GM19239 (cell line): Measurements from ENCODE around the gene PEX7.
"Not testable (repeated sequence)": the region's sequence is repeated elsewhere in the genome, so short reads cannot be mapped to it uniquely, and the experiment has no call there.

Experiments
- DNase-seq: peaks from one replicate; pipeline ENCODE4 v3.0.0; 2011; ENCODE audit warnings: low spot score; ENCODE audit not compliant: insufficient read length
- FAIRE-seq: peaks from 2 replicates; lab custom pipeline; 2011; peaks lifted over from hg19 to GRCh38; lab: Jason Lieb, UNC

The PEX7 gene

DNA sequence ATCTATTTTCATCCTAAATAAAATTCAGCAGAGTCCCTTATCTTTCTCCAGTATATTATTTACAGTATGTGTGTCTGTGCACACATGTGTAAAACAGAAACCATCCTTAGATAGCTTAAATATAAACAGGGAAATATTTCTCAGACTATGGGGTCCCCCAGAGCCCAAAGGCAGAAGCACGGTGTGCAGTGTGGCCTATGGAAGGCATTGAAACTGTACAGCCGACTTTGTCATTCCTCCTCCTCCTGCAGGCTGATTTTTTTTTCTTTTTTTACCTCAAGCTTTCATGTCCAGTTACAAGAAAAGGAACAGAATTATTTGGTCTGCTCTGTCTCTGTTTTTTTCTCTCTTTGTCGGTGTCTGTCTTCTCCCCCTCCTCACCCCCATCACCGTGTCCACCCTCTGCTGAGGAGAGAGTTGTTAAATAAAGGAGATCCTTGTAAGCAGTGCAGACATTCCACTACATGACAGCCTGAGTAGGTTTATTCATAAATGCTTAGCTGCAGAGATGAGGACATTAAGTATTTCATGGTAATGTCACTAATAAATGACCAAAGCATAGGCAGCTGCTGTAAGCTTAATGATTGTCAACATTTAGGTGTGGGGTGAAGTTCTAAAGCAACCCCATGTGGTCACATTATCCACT, 67.9 kb downstream of the PEX7 start:
- no peak for DNase-seq
- FAIRE-seq = no peak

DNA sequence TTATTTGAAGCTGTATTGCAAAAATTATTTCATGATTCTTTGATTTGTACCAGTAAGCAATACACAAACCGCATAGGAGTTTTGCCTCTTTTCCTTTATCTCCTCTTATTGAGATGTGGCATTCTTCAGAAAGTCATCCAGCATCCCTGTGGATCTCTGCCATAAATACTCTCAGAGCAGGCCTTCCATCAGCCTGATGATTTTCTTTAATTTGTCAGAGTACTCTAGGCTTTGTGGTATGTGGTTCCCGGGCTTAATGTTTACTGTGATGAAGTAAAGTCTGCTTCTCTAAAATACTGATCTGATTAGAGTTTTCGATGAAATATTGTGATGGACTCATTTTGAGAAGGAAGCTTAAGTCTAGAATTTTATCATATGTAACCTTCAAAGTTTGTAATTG, 68.6 kb downstream of the PEX7 start:
- no peak for FAIRE-seq
- DNase-seq = no peak

DNA sequence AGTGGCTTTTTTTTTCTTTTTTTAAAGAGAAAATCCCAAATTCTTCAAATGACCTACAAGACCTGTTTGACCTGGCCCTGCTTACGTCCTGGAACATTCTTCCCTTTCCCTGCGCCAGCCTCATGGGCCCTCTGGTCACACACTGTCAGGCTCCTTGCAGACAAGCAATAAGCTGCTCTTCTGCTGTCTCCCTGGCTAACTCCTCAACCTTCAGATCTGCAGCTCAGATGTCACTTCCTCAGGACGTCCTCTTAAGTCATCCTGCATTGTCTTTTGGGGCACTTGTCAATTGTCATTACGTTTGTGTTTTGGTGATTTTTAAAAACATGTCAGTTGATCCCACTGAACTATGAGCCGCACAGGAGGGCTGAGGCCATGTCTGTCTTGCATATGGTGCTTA, 70.8 kb downstream of the PEX7 start:
- DNase-seq (no peak), FAIRE-seq (no peak)

DNA sequence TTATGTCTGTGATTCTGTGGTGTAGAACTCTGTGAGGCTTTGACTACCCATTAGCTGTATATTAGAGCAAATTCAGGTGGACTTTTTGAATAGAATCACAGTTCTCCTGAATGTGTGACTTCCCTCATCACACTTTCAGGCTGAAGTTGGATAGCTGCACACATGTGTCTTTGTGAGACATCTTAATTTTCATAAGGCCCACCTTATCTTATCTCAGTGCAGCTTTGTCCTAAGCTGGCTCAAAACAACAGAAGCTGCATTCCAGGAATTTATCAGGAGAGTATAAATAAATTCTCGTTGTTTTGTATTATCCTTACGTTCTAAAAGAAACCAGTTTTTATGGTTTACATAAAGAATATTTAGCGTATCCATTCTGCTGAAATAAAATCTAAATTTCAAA, 73.5 kb downstream of the PEX7 start:
- DNase-seq = no peak
- FAIRE-seq = no peak

DNA sequence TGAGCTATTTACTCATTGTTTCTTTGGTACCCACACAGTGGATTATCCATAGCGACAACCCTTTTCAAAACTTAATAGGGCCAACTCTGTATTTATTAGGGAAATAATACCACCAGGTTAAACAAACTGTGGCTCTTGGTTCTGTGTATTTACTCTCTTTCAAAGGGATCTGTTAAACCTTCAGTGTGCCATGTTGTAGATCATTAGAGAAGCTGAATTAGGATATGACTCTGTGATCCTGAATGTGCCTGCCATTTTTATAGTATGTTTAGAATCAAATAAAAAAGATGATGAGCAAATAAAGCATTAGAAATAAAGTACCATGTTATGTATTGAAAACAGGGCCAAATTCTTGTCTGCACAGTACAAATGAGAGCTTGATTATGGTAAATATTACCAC, 74.7 kb downstream of the PEX7 start:
- FAIRE-seq (no peak), DNase-seq (no peak)

DNA sequence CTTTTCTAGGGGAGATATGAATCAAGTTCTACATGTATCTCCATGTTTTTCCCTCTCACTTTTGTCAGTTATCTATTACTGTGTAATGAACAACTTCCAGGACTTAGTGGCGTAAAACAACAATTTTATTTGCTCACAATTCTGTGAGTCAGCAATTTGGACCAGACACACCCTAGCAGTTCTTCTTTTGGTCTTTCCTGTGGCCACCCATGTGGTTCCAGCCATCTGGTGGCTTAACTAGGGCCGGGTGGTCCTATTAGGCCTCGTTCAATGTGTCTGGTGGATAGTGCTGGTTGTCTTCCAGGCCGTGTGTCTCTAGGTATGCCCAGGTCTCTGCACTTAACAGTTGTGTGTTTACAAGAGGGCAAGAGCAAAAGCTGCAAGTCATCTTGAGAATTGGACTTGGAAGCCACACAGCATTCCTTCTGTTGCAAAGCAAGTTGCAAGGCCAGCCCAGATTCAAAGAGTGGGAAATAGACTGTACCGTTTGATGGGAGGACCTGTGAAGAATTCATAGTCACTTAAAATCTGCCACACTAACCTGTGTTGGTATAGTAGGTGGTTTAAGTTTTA, 78.9 kb downstream of the PEX7 start:
- no peak for DNase-seq

DNA sequence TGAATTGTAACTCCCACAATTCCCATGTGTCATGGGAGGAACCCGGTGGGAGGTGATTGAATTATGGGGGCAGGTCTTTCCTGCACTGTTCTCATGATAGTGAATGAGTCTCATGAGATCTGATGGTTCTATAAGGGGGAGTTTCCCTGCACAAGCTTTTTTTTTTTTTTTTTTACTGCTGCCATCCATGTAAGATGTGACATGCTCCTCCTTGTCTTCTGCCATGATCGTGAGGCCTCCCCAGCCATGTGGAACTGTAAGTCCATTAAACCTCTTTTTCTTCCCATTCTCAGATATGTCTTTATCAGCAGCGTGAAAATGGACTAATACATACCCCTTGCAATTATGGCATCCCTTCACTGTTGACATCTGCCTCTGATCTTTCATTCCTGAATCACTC, 82.1 kb downstream of the PEX7 start:
- FAIRE-seq, DNase-seq: not testable (repeated sequence)

More for the DNA sequence above, 78.9 kb downstream of the PEX7 start:
- FAIRE-seq = no peak

DNA sequence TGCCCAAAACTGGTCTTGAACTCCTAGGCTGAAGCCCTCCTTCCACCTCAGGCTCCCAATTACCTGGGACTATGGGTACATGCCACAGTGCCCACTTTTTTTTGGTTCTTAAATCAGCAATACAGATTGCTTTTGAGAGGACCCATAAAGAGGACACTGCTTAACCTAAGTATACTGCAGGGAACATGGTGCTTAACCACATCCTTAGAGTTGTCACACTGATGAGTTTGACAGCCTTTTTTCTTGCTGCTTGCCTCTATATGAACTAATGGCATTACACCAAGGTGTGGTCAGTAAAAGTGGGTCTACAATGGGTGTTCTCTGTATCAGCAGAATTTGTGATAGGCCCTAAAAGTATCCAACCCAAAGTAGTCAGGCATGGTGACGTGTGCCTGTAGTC, 92.6 kb downstream of the PEX7 start:
- FAIRE-seq (no peak), DNase-seq (no peak)

DNA sequence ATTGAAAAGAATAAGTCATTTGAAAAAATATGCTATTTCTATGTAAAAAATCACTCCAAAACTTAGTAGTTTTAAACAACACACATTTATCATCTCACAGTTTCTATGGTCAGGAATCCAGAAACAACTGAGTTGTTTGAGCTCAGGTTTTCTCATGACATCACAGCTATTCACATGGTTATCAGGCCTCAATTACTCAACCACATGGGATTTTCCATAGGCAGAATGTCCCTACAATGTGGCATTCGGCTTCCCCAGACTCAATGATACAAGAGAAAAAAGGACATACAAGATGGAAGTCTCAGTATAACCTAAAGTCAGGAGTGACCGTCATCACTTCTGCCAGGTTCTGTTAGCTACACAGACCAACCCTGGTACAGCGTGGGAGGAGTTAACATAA, 96.3 kb downstream of the PEX7 start:
- FAIRE-seq = no peak
- DNase-seq = no peak

DNA sequence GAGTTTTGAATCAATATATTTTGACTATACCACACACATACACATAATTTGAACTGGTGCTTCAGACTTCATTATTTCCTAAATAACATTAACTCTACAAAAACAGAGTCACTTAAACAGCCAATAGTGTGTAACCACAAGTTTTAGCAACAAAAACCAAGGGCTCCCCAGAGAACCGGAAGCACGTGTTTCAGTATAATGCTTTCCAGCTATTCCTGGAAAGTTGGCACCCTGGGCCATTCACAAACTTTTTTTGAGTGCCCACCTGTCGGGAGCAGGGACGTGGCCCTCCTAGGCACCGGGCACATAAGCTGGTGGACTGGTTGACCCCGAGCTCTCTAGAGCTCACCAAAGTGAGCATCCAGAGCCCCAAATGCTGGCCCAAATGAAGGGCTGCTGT, 97.8 kb downstream of the PEX7 start:
- FAIRE-seq (no peak), DNase-seq (no peak)

DNA sequence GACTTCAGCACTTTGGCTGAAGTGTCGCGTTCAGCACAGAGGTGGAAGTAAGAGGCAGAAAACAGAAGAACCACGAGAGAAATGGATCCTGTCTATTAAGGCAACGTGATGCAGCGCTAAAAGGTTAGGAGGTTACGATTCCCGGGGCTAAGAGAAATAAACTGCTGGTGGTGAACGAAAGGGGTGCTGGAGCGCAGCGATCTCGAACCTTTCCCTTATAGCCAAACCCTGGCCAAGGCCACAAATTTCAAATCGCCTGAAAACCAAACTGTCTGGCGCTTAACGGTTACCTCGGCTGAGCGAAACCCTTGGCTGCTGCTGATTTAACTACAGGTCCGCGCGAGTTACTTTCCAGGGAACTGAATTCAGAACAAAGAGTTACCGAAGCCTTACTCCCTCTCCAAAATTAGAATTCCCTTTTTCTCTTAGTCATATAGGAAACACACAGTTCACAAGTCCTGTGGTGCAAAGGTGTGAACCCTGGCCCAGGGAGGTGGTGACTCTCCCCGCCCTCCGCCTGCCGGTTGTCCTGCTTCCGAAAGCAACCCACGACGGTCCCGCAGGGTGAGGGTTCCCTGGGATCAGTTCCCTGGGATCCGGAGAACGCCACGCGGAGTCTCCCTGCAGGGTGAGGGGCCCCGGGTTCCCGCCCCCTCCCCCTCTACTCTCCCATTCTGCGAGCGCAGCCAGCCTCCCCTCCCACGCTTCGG, 98.4 kb downstream of the PEX7 start:
- peak; percentile 35 for DNase-seq

DNA sequence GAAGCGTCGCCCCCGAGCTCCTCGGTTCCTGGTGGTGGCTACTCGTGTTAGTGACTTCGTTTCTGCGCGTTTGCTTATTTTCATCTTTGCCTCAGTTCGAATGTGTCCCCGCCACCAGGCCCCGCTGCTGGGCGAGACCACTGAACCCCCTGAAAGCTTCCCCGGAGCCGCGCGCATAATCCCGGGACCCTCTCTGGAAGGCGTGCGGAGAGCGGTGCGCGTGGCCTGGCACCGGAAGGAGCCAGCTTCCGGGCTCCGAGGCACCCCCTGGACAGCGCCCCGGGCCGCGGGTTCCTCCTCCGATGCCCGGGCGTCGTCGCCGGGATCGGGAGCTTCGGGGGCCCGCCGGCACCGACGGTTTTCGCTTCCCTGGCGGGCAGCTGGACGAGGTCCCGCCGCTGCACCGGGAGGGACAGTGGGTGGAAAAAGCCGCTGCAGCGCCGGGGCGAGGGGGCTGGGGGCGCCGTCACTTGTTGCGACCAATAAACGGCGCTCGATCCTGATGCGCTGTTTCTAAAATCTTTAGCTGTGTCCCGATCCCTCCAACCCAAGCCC, 99.1 kb downstream of the PEX7 start:
- DNase-seq (peak; percentile 29), FAIRE-seq (no peak)

More for the DNA sequence above, 98.4 kb downstream of the PEX7 start:
- FAIRE-seq = peak; percentile 68

DNA sequence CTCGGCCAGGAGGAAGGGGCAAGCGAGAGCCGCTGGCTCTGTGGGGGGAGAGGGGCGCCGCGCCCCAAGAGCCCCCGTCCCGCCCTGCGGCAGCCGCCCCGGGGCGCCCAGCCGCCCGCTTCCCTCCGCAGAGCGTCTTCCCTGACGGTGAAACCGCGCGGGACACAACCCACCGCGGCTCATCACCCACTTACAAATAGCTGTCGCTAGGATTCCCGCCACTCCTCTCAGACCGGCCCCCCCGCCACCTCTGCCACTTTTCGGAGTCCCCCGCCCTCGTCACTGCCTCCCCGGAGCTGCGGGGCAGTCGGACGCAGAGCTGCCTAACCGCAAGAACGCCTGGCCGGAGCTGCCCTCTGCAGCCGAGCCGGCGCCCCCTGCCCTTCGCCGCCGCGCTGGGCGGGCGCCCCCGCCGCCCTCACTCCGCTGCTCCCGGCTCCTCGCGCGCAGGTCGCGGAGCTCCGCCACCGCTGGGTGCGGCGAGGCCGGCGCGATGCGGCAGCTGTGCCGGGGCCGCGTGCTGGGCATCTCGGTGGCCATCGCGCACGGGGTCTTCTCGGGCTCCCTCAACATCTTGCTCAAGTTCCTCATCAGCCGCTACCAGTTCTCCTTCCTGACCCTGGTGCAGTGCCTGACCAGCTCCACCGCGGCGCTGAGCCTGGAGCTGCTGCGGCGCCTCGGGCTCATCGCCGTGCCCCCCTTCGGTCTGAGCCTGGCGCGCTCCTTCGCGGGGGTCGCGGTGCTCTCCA, 99.7 kb downstream of the PEX7 start, which contains the start of gene SLC35D3:
TSS of gene SLC35D3 (plus strand) at position 366 of the 749 bp plus-strand sequence. CDS start at position 494, 128 bp downstream.
- FAIRE-seq (no peak), DNase-seq (peak; percentile 42)

DNA sequence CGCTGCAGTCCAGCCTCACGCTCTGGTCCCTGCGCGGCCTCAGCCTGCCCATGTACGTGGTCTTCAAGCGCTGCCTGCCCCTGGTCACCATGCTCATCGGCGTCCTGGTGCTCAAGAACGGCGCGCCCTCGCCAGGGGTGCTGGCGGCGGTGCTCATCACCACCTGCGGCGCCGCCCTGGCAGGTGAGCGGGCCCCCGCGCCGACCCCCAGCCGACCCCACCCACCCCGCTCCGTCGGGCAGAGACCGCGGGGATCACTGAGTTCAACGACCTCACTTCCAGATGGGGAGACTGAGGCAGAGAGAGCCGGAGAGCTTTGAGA, 100.3 kb downstream of the PEX7 start:
- DNase-seq (no peak), FAIRE-seq (no peak)

DNA sequence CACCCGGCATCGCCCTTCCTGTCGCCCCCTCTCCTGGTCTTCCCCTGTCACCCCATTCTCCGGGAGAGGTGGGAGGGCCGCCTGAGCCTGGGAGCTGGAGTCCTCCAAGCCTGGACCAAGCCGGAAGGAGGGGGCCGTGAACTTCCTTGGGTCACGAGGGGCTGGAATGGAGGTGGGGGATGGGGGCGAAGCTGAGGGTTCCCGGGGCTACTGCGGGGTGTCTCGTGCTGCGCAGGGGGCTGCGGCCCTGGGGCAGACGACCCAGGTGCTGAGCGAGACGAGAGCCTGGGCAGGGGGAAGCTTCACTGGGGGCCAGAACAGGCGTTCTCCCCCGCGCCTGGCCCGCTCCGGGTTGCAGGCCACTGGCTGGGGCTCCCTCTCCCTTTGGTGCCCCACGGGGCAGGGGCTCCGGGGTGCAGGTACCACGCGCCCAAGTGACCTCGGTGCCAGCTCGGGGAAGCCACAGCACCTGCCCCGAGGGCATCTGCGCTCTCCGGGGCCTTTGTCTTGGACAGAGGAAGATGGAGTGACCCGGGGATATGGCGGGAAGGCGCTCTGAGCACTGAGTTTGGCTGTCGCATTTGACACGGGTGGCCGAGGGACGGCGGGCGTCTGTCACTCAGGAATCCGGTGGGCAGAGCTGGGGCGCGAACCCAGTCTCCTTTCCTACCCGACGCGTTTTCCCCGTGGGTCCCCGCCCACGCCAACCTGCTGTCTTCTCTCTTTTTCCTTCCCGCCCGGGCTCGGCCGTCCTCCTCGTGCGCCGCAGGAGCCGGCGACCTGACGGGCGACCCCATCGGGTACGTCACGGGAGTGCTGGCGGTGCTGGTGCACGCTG, 100.9 kb downstream of the PEX7 start:
- no peak for FAIRE-seq
- DNase-seq = peak; percentile 10

DNA sequence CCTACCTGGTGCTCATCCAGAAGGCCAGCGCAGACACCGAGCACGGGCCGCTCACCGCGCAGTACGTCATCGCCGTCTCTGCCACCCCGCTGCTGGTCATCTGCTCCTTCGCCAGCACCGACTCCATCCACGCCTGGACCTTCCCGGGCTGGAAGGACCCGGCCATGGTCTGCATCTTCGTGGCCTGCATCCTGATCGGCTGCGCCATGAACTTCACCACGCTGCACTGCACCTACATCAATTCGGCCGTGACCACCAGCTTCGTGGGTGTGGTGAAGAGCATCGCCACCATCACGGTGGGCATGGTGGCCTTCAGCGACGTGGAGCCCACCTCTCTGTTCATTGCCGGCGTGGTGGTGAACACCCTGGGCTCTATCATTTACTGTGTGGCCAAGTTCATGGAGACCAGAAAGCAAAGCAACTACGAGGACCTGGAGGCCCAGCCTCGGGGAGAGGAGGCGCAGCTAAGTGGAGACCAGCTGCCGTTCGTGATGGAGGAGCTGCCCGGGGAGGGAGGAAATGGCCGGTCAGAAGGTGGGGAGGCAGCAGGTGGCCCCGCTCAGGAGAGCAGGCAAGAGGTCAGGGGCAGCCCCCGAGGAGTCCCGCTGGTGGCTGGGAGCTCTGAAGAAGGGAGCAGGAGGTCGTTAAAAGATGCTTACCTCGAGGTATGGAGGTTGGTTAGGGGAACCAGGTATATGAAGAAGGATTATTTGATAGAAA, 101.7 kb downstream of the PEX7 start:
- DNase-seq (no peak), FAIRE-seq (no peak)

DNA sequence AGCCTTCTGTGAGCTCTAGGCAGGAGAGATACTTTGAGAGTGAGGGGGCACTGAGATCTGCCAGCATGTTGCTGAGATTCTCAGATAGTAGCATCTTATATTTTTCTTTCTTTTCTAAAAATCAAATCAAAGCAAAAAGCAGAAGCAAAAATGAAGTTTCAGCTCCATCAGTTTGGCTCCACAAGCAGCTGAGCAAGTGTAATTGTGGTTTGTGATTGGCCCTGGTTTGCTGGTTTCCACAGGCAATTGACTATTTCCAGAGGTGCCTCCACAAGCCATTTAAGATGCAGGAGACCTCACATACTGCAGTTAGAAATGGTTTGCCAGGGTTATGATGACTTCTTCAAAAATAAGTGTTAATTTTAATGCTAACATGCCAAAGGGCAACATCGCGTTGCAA, 104.0 kb downstream of the PEX7 start:
- FAIRE-seq (no peak), DNase-seq (no peak)

DNA sequence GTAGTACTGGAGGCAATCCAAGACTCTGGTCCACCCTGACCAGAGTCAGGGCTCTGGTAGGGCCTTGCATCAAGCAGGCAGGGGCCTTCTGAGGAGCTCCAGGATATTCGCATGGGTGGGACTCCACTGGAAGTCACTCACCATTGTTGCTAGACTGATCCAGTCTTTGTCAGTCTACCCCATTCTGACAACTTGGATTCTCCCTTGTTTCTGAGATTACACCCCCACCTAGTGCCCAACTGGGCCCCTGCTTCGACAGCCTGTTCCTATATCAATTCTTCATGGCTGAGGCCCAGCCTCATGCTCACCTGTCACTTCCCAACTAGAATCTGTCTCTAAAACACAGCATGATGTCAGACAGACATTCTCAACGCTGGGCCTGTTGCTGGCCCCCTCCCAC, 104.9 kb downstream of the PEX7 start:
- peak; percentile 5 for DNase-seq
- no peak for FAIRE-seq

DNA sequence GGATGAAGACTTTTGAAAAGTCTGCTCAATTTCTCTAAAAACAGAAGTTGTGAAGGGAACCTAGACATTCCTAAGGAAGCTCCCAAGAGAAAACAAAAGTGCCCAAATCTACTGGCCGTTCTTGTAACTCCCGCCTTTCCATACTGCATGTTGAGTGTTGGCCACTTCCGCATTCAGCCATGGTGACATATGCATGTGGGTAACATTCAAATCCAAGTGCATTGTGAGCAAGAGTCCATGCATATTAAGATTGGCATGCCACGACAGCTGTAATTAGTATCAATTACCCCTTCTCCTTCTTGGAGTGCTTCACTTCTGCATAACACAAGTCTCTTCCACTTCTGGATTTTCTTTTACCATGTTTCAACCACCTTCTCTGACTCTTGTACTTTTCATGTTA, 108.1 kb downstream of the PEX7 start:
- FAIRE-seq = no peak
- DNase-seq = no peak
